RWPE1 (cell line): ENCODE measurements around the gene OGFRL1.
"Not testable (repeated sequence)": the region's sequence is repeated elsewhere in the genome, so short reads cannot be mapped to it uniquely, and the experiment has no call there.

Source experiments
- CTCF ChIA-PET: fragments of 350-600 bp; sonication (Branson Sonifier 250); formaldehyde crosslinking; extraction: SDS; loops from one replicate; lab custom pipeline; 2021; lab: Yijun Ruan, JAX
- POLR2A ChIA-PET: fragments of 400-600 bp; formaldehyde crosslinking; extraction: SDS; loops from one replicate; lab custom pipeline; 2020; ENCODE audit warnings: antibody characterized with exemption; ENCODE audit not compliant: low non-redundant PET; lab: Yijun Ruan, JAX
- DNase-seq: peaks from one replicate; pipeline ENCODE4 v3.0.0; 2012; ENCODE audit warnings: low spot score
- H3K27ac ChIP-seq: fragments of 450-650 bp; 2 replicates; pipeline ENCODE4 v1.5.1; 2017
- CTCF ChIP-seq: fragments of 450-650 bp; conservative IDR thresholded peaks from 2 replicates; pipeline ENCODE4 v1.5.1; 2017; ENCODE audit warnings: low read depth, mild to moderate bottlenecking

OGFRL1 gene

DNA sequence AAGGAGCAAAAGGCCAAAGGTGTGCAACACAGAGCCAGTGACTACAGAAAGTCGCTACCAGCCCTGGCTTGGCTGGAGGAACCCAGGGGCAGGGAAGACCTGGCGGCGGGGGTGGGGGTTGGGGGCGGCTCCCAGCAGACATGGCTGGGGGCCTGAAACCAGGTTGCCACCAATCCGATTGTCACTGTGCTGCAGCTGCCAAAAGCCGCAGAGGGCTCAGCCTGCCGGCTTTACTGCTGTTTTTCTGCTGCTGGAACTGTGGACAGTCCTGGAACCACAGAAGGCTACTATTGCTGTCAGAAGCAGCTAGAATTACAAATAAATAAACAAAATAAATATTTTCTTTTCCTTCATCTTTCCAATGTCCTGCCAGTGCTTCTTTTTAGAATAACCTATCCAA lies 25.7 kb upstream of the OGFRL1 start:
- CTCF ChIA-PET: no interaction called here
- no peak for TF ChIP-seq CTCF
- H3K27ac ChIP-seq: no peak overlapping the region
- DNase-seq: no peak
- POLR2A ChIA-PET: no interaction called here

GRCh38 chr6:71266392-71266791 lies 22.2 kb upstream of the OGFRL1 start:
- CTCF ChIA-PET, H3K27ac ChIP-seq, DNase-seq, POLR2A ChIA-PET: not testable (repeated sequence)

- DNase-seq: no peak
- no peak for TF ChIP-seq CTCF
- POLR2A ChIA-PET: no interaction called here
- no peak overlapping the region for H3K27ac ChIP-seq
- CTCF ChIA-PET: no interaction called here
Observed at GRCh38 chr6:71268735-71269437, 19.7 kb upstream of the OGFRL1 start.

DNA sequence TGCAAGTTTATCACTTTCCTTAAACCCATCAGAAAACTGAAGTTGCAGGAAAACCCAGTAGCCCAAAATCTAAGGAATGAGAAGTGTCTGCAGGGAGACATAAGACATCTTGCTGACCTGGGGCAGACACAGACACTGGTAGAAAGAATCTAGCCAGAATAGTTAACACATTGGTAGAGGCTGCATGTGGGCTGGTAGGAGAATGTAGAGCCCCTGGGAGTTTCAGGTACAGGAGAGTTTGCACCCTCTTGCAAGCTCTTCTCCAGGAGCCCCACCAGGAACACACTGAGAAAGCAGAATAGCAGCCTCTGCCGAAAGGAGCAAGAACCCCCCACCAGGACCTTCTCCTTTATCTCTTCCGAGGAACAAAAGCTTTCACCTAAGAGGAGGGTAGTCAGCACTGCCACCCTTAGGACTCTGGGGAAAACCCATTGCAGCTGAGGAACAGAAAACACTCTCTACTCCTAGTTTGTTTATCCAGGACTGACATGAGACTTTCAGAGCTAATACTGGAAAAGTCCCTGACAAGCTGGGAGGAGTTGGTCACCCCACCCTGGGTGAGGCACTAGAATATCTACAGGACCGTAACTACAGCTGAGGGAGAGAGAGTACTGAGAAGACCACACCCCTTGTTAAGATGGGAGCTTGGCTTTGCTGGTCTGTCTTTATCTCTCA lies 10.5 kb upstream of the OGFRL1 start:
- ChIA-PET POLR2A (no interaction called here), CTCF (interaction anchor here (0.6 kb wide), 1 partner anchor 28 kb away, joined by 3 read pairs; no protein-coding TSS in a partner anchor)
- no peak for TF ChIP-seq CTCF
- no peak overlapping the region for H3K27ac ChIP-seq
- DNase-seq: no peak

DNA sequence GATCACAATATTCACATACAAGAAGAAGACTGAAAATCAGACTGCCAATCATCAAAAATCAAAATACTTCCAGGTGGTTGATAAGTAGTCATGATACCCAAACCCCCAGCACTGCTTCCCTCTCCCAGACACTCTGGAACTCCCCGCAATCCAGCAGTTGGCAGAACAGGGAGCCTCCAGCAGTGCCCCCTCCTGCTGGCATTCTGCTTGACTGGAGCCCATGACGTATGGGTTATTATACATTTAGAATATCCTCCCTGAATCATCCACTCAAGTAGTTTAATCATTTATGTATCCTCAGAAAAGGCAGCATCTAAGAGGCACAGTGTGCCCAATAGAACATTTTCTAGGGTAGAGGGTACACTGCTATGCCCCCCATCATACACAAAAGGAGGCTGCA lies 9.3 kb upstream of the OGFRL1 start:
- POLR2A ChIA-PET: no interaction called here
- no peak overlapping the region for H3K27ac ChIP-seq
- no peak for DNase-seq
- TF ChIP-seq CTCF: no peak
- CTCF ChIA-PET: interaction anchor here (1.4 kb wide), 1 partner anchor 10 kb away, joined by 5 read pairs; no protein-coding TSS in a partner anchor

DNA sequence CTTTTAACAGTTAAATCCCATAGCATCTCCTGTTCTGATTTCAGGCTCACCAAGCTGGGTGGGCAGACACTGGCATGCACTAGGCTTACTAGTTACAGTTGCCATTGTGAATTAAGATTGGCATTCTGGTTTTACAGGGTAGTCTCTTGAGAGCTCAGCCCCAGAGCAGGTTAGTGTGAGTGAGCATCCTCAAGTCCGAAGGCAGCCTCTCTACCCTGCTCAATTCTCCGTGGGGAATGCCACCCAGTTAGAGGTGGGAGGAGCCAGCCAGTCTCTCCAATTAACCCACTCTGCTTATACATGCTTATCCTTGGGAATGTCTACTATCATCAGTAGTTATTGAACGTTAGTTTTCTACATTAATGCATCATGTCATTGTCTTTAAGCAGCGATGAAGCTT lies 8.9 kb upstream of the OGFRL1 start:
- POLR2A ChIA-PET: no interaction called here
- DNase-seq: no peak
- CTCF ChIA-PET: interaction anchor here (1.4 kb wide), 1 partner anchor 10 kb away, joined by 5 read pairs; no protein-coding TSS in a partner anchor
- H3K27ac ChIP-seq: no peak overlapping the region
- TF ChIP-seq CTCF: no peak

- H3K27ac ChIP-seq: no peak overlapping the region
- POLR2A ChIA-PET: no interaction called here
- no peak for TF ChIP-seq CTCF
- CTCF ChIA-PET: interaction anchor here (1.4 kb wide), 1 partner anchor 9 kb away, joined by 5 read pairs; no protein-coding TSS in a partner anchor
- DNase-seq: no peak
Observed at GRCh38 chr6:71280701-71281100, 7.9 kb upstream of the OGFRL1 start.
